T-helper 1 cell treated with Interleukin-12 subunit alpha and Interleukin-12 subunit beta and Interleukin-4 antibody, amounts not matched to agents 30 ng/mL and 1 ng/mL, for 36 hours (primary cell): Measurements from ENCODE around the gene EIF4A3. TPM values are rescaled to one million over a fixed set of nuclear protein-coding genes. Genes with fewer than 3 reads are reported as not detected.
"Not testable (repeated sequence)": the region's sequence is repeated elsewhere in the genome, so short reads cannot be mapped to it uniquely, and the experiment has no call there.

ENCODE experiments used
- intact Hi-C: fragments of 100-400 bp; cut with micrococcal nuclease; formaldehyde crosslinking; loops from one replicate; pipeline ENCODE4 v1.15.1; 2024
- total RNA-seq: library from RNA; stranded (reverse); gene quantifications from 2 replicates; pipeline ENCODE4 v1.2.3, GENCODE V29; 2022

The EIF4A3 gene
- total RNA-seq, 1 donor from 2014 or later, result 121 TPM

- intact Hi-C loops, result no loop called here
These were observed 26.2 kb upstream of the EIF4A3 start for GRCh38 chr17:80173126-80173525.

- intact Hi-C loops, result no loop called here
These were observed 24.8 kb upstream of the EIF4A3 start for GRCh38 chr17:80171681-80172080.

- intact Hi-C loops, result no loop called here
These were observed 23.0 kb upstream of the EIF4A3 start, which contains the start of gene CARD14 for GRCh38 chr17:80169784-80170500. CARD14 (plus strand) TSS chr17:80170030; CDS start chr17:80181439, 11,409 bp downstream.

- intact Hi-C loops, result no loop called here
These were observed 22.2 kb upstream of the EIF4A3 start for GRCh38 chr17:80169107-80169506.

GRCh38 chr17:80168371-80168770, 21.4 kb upstream of the EIF4A3 start:
- intact Hi-C loops, result no loop called here

- intact Hi-C loops, result no loop called here
These were observed 19.5 kb upstream of the EIF4A3 start for GRCh38 chr17:80166446-80166845.

GRCh38 chr17:80164185-80164584, 17.3 kb upstream of the EIF4A3 start:
- intact Hi-C loops, result no loop called here

GRCh38 chr17:80163336-80163735, 16.4 kb upstream of the EIF4A3 start:
- intact Hi-C loops, result no loop called here

GRCh38 chr17:80160536-80160935, 13.6 kb upstream of the EIF4A3 start:
- intact Hi-C loops, result no loop called here

GRCh38 chr17:80158846-80159245, 11.9 kb upstream of the EIF4A3 start:
- intact Hi-C loops, result no loop called here

GRCh38 chr17:80155600-80155999, 8.7 kb upstream of the EIF4A3 start:
- intact Hi-C loops, result not testable (repeated sequence)

GRCh38 chr17:80154166-80154565, 7.2 kb upstream of the EIF4A3 start:
- intact Hi-C loops, result no loop called here

GRCh38 chr17:80153004-80153403, 6.1 kb upstream of the EIF4A3 start:
- intact Hi-C loops, result no loop called here

- intact Hi-C loops, result no loop called here
These were observed 5.3 kb upstream of the EIF4A3 start for GRCh38 chr17:80152081-80152702.

GRCh38 chr17:80151333-80151732, 4.4 kb upstream of the EIF4A3 start:
- intact Hi-C loops, result no loop called here

GRCh38 chr17:80146121-80147034, 550 bp downstream of the EIF4A3 start:
- intact Hi-C loops, result loop anchor here (1.0 to 5.0 kb wide), 9 partner anchors 45 to 1148 kb away; partner anchors contain the start of genes CCDC40, ENDOV, GAA and SLC38A10

- intact Hi-C loops, result loop anchor here (2.0 to 5.0 kb wide), 3 partner anchors 149 to 1149 kb away; partner anchors contain the start of gene SLC38A10
These were observed 1.6 kb downstream of the EIF4A3 start for GRCh38 chr17:80145076-80146075.

GRCh38 chr17:80142929-80143328, 4.0 kb downstream of the EIF4A3 start:
- intact Hi-C loops, result no loop called here

- intact Hi-C loops, result no loop called here
These were observed 5.3 kb downstream of the EIF4A3 start for GRCh38 chr17:80141463-80142165.
